MCF 10A (cell line): ENCODE measurements around the gene SRSF10. TPM values are rescaled to one million over a fixed set of nuclear protein-coding genes. Genes with fewer than 3 reads are reported as not detected.

Source experiments
- BruUV-seq: library from RNA; stranded (reverse); fragments of 400-500 nt; replicated peaks from 2 replicates; lab custom pipeline; 2021; lab: Mats Ljungman, UMichigan
- CTCF ChIA-PET: fragments of 300-600 bp; sonication (Branson Sonifier 250); formaldehyde crosslinking; extraction: SDS; loops from one replicate; lab custom pipeline; 2021; ENCODE audit warnings: antibody characterized with exemption, inconsistent platforms; lab: Yijun Ruan, JAX
- POLR2A ChIA-PET: fragments of 300-600, 350-650 bp; sonication (Branson Sonifier 250); formaldehyde crosslinking; extraction: SDS; loops from one replicate; lab custom pipeline; 2020; ENCODE audit warnings: antibody characterized with exemption, inconsistent platforms; lab: Yijun Ruan, JAX
- DNase-seq: peaks from one replicate; pipeline ENCODE4 v3.0.0-alpha.2; 2018; ENCODE audit not compliant: unreplicated experiment
- H3K27ac Mint-ChIP-seq: one replicate; pipeline ENCODE4 v1.8.0; 2022; ENCODE audit warnings: mild to moderate bottlenecking, low read depth, mixed read lengths; ENCODE audit not compliant: unreplicated experiment
- H3K27me3 Mint-ChIP-seq: one replicate; pipeline ENCODE4 v1.8.0; 2022; ENCODE audit warnings: mixed read lengths; ENCODE audit not compliant: insufficient read depth, unreplicated experiment
- H3K36me3 Mint-ChIP-seq: one replicate; pipeline ENCODE4 v1.8.0; 2022; ENCODE audit warnings: mild to moderate bottlenecking, moderate library complexity, mixed read lengths; ENCODE audit not compliant: insufficient read depth, unreplicated experiment
- H3K4me1 Mint-ChIP-seq: one replicate; pipeline ENCODE4 v1.8.0; 2022; ENCODE audit warnings: mixed read lengths; ENCODE audit not compliant: insufficient read depth, unreplicated experiment
- H3K4me3 Mint-ChIP-seq: one replicate; pipeline ENCODE4 v1.8.0; 2022; ENCODE audit warnings: mild to moderate bottlenecking, moderate library complexity, mixed read lengths; ENCODE audit not compliant: unreplicated experiment
- H3K9me3 Mint-ChIP-seq: one replicate; pipeline ENCODE4 v1.8.0; 2022; ENCODE audit warnings: mixed read lengths; ENCODE audit not compliant: unreplicated experiment
- CTCF ChIP-seq: fragments of 200-600 bp; IDR thresholded peaks from one replicate; pipeline ENCODE4 v1.8.0; 2022; ENCODE audit warnings: antibody characterized with exemption, mild to moderate bottlenecking; ENCODE audit not compliant: unreplicated experiment
- intact Hi-C: fragments of 100-400 bp; cut with micrococcal nuclease; formaldehyde crosslinking; loops from 2 replicates; pipeline ENCODE4 v1.14.1; 2022
- total RNA-seq: library from RNA; stranded (reverse); gene quantifications from 2 replicates; pipeline ENCODE4 v1.2.3, GENCODE V29; 2022

The SRSF10 gene
- total RNA-seq, 1 experiment from 2014 or later: 134 TPM

GRCh38 chr1:23931491-23931880, 48.6 kb downstream of the SRSF10 start:
- Mint-ChIP-seq H3K4me3 (peak overlapping the region; percentile 62), H3K27me3 (no peaks in the 10 kb centered on the region), H3K4me1 (peaks cover 6% of the 10 kb centered on the region), H3K36me3 (no peaks in the 10 kb centered on the region), H3K9me3 (no peaks in the 10 kb centered on the region), H3K27ac (peak overlapping the region; percentile 84)
- CTCF ChIA-PET: interaction anchor here (0.5 to 4.6 kb wide), 9 partner anchors 11 to 204 kb away, joined by 3 to 21 read pairs (median 4); partner anchors contain the start of gene MYOM3
- DNase-seq: no peak
- intact Hi-C loops: no loop called here
- no peak for TF ChIP-seq CTCF
- TSS peak; percentile 95 for BruUV-seq
- POLR2A ChIA-PET: interaction anchor here (0.6 to 3.4 kb wide), 23 partner anchors 13 to 429 kb away, joined by 3 to 30 read pairs (median 4); partner anchors contain the start of genes GALE and PNRC2

- peak; percentile 42 for DNase-seq
- no peak for TF ChIP-seq CTCF
- Mint-ChIP-seq H3K27me3 (no peaks in the 10 kb centered on the region), H3K4me1 (peaks cover 6% of the 10 kb centered on the region), H3K4me3 (peak overlapping the region; percentile 62), H3K27ac (peak overlapping the region; percentile 84), H3K36me3 (no peaks in the 10 kb centered on the region), H3K9me3 (no peaks in the 10 kb centered on the region)
- ChIA-PET CTCF (interaction anchor here (0.5 to 4.6 kb wide), 10 partner anchors 11 to 278 kb away, joined by 3 to 21 read pairs (median 4); partner anchors contain the start of gene MYOM3), POLR2A (interaction anchor here (0.6 to 3.4 kb wide), 26 partner anchors 9 to 429 kb away, joined by 3 to 30 read pairs (median 4); partner anchors contain the start of genes GALE and PNRC2)
- intact Hi-C loops: no loop called here
- BruUV-seq: no TSS peak
These were observed 49.2 kb downstream of the SRSF10 start for GRCh38 chr1:23930861-23931490.

- intact Hi-C loops: no loop called here
- Mint-ChIP-seq H3K27ac (peak overlapping the region; percentile 84), H3K4me3 (peak overlapping the region; percentile 62), H3K9me3 (no peaks in the 10 kb centered on the region), H3K27me3 (no peaks in the 10 kb centered on the region), H3K36me3 (no peaks in the 10 kb centered on the region), H3K4me1 (peaks cover 6% of the 10 kb centered on the region)
- no peak for DNase-seq
- CTCF ChIA-PET: interaction anchor here (0.5 to 4.6 kb wide), 6 partner anchors 13 to 277 kb away, joined by 3 to 21 read pairs (median 4); partner anchors contain the start of gene MYOM3
- no peak for TF ChIP-seq CTCF
- POLR2A ChIA-PET: interaction anchor here (0.6 to 3.4 kb wide), 18 partner anchors 8 to 159 kb away, joined by 3 to 30 read pairs (median 4); partner anchors contain the start of genes GALE and PNRC2
- no TSS peak for BruUV-seq
These were observed 49.9 kb downstream of the SRSF10 start for GRCh38 chr1:23930270-23930669.

GRCh38 chr1:23928789-23929188, 51.3 kb downstream of the SRSF10 start:
- intact Hi-C loops: no loop called here
- Mint-ChIP-seq H3K4me3 (no peak overlapping the region), H3K36me3 (peaks cover 4% of the 10 kb centered on the region), H3K27ac (no peak overlapping the region), H3K27me3 (no peaks in the 10 kb centered on the region), H3K9me3 (no peaks in the 10 kb centered on the region), H3K4me1 (peaks cover 6% of the 10 kb centered on the region)
- no TSS peak for BruUV-seq
- no peak for DNase-seq
- CTCF ChIA-PET: interaction anchor here (0.9 to 4.6 kb wide), 2 partner anchors 12 to 157 kb away, joined by 3 to 21 read pairs; no protein-coding TSS in a partner anchor
- no peak for TF ChIP-seq CTCF
- POLR2A ChIA-PET: interaction anchor here (0.6 to 1.3 kb wide), 6 partner anchors 11 to 127 kb away, joined by 3 to 4 read pairs (median 3); partner anchors contain the start of gene PNRC2
